Thoracic aorta (tissue), 2 donors: ENCODE data around the gene RAPH1. TPM values are rescaled to one million over a fixed set of nuclear protein-coding genes. Genes with fewer than 3 reads are reported as not detected.

Experiments
- ATAC-seq: fragments of 150-250 bp; one replicate; pipeline ENCODE4 v1.8.0; 2017; ENCODE audit warnings: low read depth; ENCODE audit not compliant: insufficient number of reproducible peaks, low FRiP score
- DNase-seq: peaks from one replicate; pipeline ENCODE4 v3.0.0-alpha.2; 2020; ENCODE audit warnings: low spot score
- H3K27ac ChIP-seq, 2 donors: fragments of 200-600 bp; sonication (generic); 1 replicate in 1 of 2; 2 replicates in 1 of 2; pipeline ENCODE4 v1.5.1; 2016; ENCODE audit warnings: mild to moderate bottlenecking in 2 of 2, moderate library complexity in 2 of 2
- H3K27me3 ChIP-seq: fragments of 200-600 bp; sonication (generic); replicated peaks from 2 replicates; pipeline ENCODE4 v1.6.0; 2016; ENCODE audit warnings: mild to moderate bottlenecking; ENCODE audit not compliant: insufficient read depth
- H3K36me3 ChIP-seq: fragments of 200-600 bp; sonication (generic); one replicate; pipeline ENCODE4 v1.5.1; 2016
- H3K4me1 ChIP-seq, 2 donors: fragments of 200-600 bp; sonication (generic); 1 replicate in 1 of 2; 2 replicates in 1 of 2; pipeline versions ENCODE4 v1.5.1 to v1.6.0; 2016; ENCODE audit warnings: low read depth in 2 of 2, mild to moderate bottlenecking in 1 of 2; ENCODE audit not compliant: control insufficient read depth in 1 of 2
- H3K4me3 ChIP-seq: fragments of 200-600 bp; sonication (generic); 2 replicates; pipeline ENCODE4 v1.5.1; 2016; ENCODE audit warnings: mild to moderate bottlenecking
- H3K9me3 ChIP-seq: fragments of 200-600 bp; sonication (generic); 2 replicates; pipeline ENCODE4 v1.5.1; 2016
- CTCF ChIP-seq: fragments of 200-600 bp; sonication (generic); IDR thresholded peaks from one replicate; pipeline ENCODE4 v1.5.1; 2019; ENCODE audit warnings: antibody characterized with exemption
- total RNA-seq, 2 donors: library from RNA; depleted of rRNA; stranded (reverse); fragments of >200 nt; gene quantifications; one replicate each; pipeline versions ENCODE4 v1.1.0 to v1.2.3, GENCODE V29; 2016

The RAPH1 gene
- total RNA-seq, 2 donors from 2014 or later, result 44.8 to 86.8 TPM

DNA sequence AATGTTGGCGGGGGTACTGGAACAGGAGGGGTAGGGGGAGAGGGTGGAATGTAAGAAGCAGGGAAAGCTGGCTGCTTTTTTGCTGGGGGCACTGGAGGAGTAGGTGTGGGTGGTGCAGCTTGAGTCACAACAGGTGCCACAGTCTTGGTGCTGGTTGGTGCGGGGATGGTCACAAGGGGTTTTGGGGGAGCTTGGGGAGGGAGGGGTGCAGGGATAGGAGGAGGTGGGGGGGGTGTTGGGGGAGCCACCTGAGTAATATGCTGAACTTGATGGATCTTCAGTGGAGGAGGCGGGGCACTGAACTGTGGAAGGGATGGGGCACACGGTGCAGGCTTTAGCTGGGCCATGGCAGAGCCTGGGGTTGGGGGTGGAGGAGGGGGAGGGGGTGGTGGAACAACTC is 94.4 kb downstream of the RAPH1 start:
- ATAC-seq, result no peak
- peaks cover 8% of the 10 kb centered on the region for H3K36me3 ChIP-seq
- H3K4me1 ChIP-seq, result no peaks in the 10 kb centered on the region
- no peak overlapping the region for H3K4me3 ChIP-seq
- no peak for TF ChIP-seq CTCF
- DNase-seq, result no peak
- H3K9me3 ChIP-seq, result no peaks in the 10 kb centered on the region
- H3K27me3 ChIP-seq, result no peaks in the 10 kb centered on the region
- no peak overlapping the region for H3K27ac ChIP-seq

DNA sequence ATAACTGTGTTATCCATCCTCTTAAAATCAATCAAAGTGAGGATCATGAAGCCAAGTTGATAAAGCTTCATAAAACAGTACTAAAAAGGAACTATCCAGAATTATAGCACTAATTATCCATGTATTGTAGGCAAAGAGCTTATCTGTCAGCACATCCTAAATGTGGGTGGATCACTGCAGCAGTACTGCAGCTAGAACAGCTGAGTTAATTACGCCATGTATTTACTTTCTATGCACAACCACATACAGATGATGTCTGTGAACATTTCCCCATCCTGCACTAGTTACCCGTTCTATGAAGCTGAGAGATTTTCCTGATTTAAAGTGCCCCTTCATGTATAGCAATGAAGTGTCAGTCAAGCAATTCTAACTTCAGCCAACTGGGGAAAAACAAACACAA is 96.6 kb downstream of the RAPH1 start:
- no peak overlapping the region for H3K4me3 ChIP-seq
- ATAC-seq, result no peak
- peaks cover 8% of the 10 kb centered on the region for H3K36me3 ChIP-seq
- no peak for DNase-seq
- H3K9me3 ChIP-seq, result no peaks in the 10 kb centered on the region
- no peak overlapping the region for H3K27ac ChIP-seq
- H3K4me1 ChIP-seq, result no peaks in the 10 kb centered on the region
- H3K27me3 ChIP-seq, result no peaks in the 10 kb centered on the region
- no peak for TF ChIP-seq CTCF

GRCh38 chr2:203437511-203437910 is 97.6 kb downstream of the RAPH1 start:
- DNase-seq (no peak), ATAC-seq (no peak)
- H3K4me1 ChIP-seq, result no peaks in the 10 kb centered on the region
- no peak overlapping the region for H3K27ac ChIP-seq
- peaks cover 8% of the 10 kb centered on the region for H3K36me3 ChIP-seq
- H3K4me3 ChIP-seq, result no peak overlapping the region
- TF ChIP-seq CTCF, result no peak
- no peaks in the 10 kb centered on the region for H3K27me3 ChIP-seq
- no peaks in the 10 kb centered on the region for H3K9me3 ChIP-seq

- ATAC-seq (no peak), DNase-seq (no peak)
- Histone ChIP-seq H3K27ac (no peak overlapping the region), H3K4me3 (no peak overlapping the region), H3K9me3 (no peaks in the 10 kb centered on the region), H3K4me1 (no peaks in the 10 kb centered on the region), H3K27me3 (no peaks in the 10 kb centered on the region), H3K36me3 (peaks cover 8% of the 10 kb centered on the region)
- no peak for TF ChIP-seq CTCF
These were observed 98.6 kb downstream of the RAPH1 start for GRCh38 chr2:203436496-203436895.

DNA sequence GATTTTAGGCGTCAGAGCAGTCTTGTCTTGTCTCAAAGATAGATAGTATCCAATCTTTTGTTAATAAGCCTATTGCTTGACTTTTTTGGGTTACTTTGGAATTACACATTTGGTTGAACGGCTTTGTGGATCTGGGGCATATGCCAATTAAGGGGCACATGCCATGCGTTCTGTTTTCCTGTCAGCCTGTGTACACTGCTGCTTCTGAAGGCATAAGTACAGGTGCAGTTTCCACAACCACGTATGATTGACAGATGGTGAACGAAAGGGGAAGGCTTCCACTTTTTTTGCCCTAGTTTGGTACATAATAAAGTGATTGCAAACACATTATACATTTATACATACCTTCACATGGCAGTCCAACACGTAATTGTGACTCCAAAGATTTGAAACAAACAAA is 102.3 kb downstream of the RAPH1 start:
- Histone ChIP-seq H3K27me3 (no peaks in the 10 kb centered on the region), H3K36me3 (no peaks in the 10 kb centered on the region), H3K9me3 (no peaks in the 10 kb centered on the region), H3K4me1 (no peaks in the 10 kb centered on the region), H3K27ac (no peak overlapping the region), H3K4me3 (no peak overlapping the region)
- no peak for TF ChIP-seq CTCF
- ATAC-seq, result no peak
- no peak for DNase-seq
